ENCODE measurements around the gene STARD3NL.

Gene STARD3NL

DNA sequence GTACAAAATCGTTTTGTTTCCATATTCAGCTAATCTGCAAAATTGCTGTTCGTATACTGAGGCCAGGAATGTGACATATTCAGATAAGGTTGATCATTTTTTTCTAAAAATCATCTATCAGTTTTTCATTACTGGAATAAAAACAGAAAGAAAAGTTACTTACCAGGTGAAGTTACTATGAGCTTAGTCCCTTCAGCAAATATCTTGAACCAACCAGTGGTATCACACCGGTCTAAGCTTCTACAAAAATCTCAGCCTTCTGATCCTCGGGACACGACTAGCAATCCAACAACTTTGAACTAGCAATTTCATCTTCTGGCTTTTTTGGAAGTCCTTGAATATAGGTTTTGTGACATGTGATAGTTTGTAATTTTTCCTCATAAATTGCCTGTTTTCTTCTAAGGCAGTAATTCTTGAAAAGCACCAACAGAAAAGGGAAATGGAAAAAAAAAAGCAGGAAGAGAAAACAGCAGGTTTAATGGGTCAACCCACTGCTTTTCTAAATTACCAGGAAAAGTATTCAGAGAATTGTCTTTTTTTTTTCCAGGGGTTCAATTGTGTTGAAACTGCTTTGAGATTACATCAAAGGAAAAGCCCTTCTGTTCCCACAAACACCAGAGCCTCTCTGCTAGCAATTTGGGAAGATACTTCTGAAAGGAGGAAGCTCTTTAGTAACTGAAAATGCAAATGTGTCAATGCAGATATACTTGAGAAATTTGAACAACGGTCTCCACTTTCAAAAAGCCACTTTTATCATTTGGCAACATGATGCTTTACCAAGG, 98.2 kb downstream of the STARD3NL start:
- no peak overlapping the region for H3K4me3 ChIP-seq (ENCODE audit: low read depth, low read length)
- TF ChIP-seq, protein P1, sequence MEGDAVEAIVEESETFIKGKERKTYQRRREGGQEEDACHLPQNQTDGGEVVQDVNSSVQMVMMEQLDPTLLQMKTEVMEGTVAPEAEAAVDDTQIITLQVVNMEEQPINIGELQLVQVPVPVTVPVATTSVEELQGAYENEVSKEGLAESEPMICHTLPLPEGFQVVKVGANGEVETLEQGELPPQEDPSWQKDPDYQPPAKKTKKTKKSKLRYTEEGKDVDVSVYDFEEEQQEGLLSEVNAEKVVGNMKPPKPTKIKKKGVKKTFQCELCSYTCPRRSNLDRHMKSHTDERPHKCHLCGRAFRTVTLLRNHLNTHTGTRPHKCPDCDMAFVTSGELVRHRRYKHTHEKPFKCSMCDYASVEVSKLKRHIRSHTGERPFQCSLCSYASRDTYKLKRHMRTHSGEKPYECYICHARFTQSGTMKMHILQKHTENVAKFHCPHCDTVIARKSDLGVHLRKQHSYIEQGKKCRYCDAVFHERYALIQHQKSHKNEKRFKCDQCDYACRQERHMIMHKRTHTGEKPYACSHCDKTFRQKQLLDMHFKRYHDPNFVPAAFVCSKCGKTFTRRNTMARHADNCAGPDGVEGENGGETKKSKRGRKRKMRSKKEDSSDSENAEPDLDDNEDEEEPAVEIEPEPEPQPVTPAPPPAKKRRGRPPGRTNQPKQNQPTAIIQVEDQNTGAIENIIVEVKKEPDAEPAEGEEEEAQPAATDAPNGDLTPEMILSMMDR (IDR thresholded peaks at IDR 0.05; ENCODE audit: low read depth, low read length, missing control alignments) = no peak
- DNase-seq (ENCODE audit: low read depth) = no peak
- in situ Hi-C loops (cut with HindIII; ENCODE audit: low sequenced_read_pairs) = no loop called here

DNA sequence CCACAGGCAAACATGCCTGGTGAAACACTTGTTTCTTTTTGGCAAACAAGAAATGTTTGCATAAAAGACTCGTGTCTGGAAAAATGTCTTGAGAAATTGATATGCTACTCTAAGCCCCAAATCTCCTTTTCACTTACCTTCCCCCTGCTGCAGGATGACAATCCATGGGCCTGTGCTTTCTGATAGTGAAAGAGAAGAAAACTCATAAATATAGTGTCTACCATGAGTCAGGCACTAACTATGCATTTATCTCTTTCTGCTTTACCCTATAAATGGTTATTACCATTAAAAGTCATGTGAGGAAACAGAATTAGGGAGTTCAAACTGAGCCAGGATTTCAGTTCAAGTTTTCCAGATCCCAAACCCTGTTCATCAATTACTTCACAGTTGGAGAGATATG, 102.0 kb downstream of the STARD3NL start:
- TF ChIP-seq, protein P1 (IDR thresholded peaks at IDR 0.05; ENCODE audit: low read depth, low read length, missing control alignments) = no peak
- in situ Hi-C loops (cut with HindIII; ENCODE audit: low sequenced_read_pairs) = no loop called here
- no peak overlapping the region for H3K4me3 ChIP-seq (ENCODE audit: low read depth, low read length)
- no peak for DNase-seq (ENCODE audit: low read depth)

Data from astrocyte of the cerebellum (primary cell).